Progenitor cell of endocrine pancreas (in vitro differentiated cells): Measurements from ENCODE around the gene ARSB. TPM values are rescaled to one million over a fixed set of nuclear protein-coding genes. Genes with fewer than 3 reads are reported as not detected.
A peak's percentile ranks its signal among the peaks of the same experiment; 100 is the strongest.

ENCODE experiments used
- DNase-seq: peaks from one replicate; pipeline ENCODE4 v3.0.0; 2021; ENCODE audit warnings: low spot score; ENCODE audit not compliant: unreplicated experiment
- H3K27ac Mint-ChIP-seq: 2 replicates; pipeline ENCODE4 v1.8.0; 2021; ENCODE audit warnings: mild to moderate bottlenecking, moderate library complexity, mixed read lengths
- H3K27me3 Mint-ChIP-seq: 2 replicates; pipeline ENCODE4 v1.8.0; 2021; ENCODE audit warnings: mixed read lengths
- H3K36me3 Mint-ChIP-seq: 2 replicates; pipeline ENCODE4 v1.8.0; 2022; ENCODE audit warnings: mixed read lengths; ENCODE audit not compliant: insufficient read depth
- H3K4me1 Mint-ChIP-seq: 2 replicates; pipeline ENCODE4 v1.8.0; 2021; ENCODE audit warnings: low read depth, mixed read lengths
- H3K4me3 Mint-ChIP-seq: 2 replicates; pipeline ENCODE4 v1.8.0; 2021; ENCODE audit warnings: low read depth, mild to moderate bottlenecking, moderate library complexity, mixed read lengths
- H3K9me3 Mint-ChIP-seq: 2 replicates; pipeline ENCODE4 v1.8.0; 2021; ENCODE audit warnings: low read depth, mixed read lengths
- total RNA-seq: library from RNA; stranded (reverse); gene quantifications from 2 replicates; pipeline ENCODE4 v1.2.1, GENCODE V29; 2021
- TF ChIP-seq, protein P1 (sequence below): fragments of 200-600 bp; sonication (generic); IDR thresholded peaks from one replicate; pipeline ENCODE4 v1.5.0; 2021; ENCODE audit warnings: antibody characterized with exemption, mild to moderate bottlenecking; ENCODE audit not compliant: unreplicated experiment

Gene ARSB
- total RNA-seq, 1 donor from 2014 or later = 17.7 TPM

DNA sequence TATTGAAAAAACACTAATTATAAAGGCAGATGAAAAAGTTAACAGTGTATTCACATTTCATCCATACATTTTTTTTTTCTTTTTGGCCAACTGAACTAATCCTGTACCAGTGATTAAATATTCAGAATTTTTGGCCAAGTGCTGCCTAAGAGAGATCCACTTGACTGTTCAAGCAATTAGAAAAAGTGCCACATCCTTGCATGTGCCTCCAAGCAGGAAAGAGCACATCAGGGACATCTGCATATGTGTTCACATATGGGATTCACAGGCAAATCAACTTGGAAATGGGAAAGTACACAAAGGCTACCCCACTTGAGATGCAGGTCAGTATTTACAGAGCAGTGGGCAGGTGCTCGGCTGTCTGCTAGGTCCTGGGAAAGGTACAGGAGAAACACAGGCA is 173.2 kb downstream of the ARSB start:
- no peak for DNase-seq
- H3K36me3 Mint-ChIP-seq = no peaks in the 10 kb centered on the region
- no peaks in the 10 kb centered on the region for H3K9me3 Mint-ChIP-seq
- H3K27ac Mint-ChIP-seq = no peak overlapping the region
- TF ChIP-seq, protein P1, sequence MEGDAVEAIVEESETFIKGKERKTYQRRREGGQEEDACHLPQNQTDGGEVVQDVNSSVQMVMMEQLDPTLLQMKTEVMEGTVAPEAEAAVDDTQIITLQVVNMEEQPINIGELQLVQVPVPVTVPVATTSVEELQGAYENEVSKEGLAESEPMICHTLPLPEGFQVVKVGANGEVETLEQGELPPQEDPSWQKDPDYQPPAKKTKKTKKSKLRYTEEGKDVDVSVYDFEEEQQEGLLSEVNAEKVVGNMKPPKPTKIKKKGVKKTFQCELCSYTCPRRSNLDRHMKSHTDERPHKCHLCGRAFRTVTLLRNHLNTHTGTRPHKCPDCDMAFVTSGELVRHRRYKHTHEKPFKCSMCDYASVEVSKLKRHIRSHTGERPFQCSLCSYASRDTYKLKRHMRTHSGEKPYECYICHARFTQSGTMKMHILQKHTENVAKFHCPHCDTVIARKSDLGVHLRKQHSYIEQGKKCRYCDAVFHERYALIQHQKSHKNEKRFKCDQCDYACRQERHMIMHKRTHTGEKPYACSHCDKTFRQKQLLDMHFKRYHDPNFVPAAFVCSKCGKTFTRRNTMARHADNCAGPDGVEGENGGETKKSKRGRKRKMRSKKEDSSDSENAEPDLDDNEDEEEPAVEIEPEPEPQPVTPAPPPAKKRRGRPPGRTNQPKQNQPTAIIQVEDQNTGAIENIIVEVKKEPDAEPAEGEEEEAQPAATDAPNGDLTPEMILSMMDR = no peak
- no peak overlapping the region for H3K4me3 Mint-ChIP-seq
- peaks cover 4% of the 10 kb centered on the region for H3K4me1 Mint-ChIP-seq
- peaks cover 10% of the 10 kb centered on the region for H3K27me3 Mint-ChIP-seq

DNA sequence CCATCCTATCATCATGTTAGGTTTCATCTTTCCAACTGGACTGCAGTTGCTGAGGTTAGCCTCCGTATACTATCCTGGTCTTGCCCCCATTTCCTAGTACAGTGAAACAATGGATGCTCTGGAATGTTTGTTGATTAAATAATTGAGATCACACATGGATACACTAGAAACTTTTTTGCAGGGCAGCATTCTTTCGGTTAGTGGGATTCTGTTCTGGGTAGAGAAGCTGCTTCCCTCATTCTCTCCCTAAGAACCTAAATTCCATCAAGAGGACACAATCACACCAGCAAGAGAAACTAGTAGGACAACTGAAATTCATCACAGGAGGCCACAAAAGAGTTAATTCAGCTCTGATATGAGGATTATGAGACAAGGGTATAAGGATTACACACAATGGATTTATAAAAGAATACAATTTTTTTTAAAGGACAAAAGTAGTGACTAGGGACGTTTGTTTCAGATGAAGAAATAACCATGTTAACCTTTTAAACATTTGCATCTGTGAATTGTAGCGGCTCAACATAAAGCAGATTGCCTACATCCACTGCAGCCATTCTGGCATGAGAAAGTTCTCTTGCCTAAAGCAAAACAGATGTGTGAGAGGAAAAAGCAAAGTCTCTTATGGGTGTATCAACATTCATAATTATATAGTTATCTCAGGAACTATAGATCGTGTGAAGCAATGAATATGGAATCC is 173.8 kb downstream of the ARSB start:
- H3K9me3 Mint-ChIP-seq = no peaks in the 10 kb centered on the region
- peaks cover 4% of the 10 kb centered on the region for H3K4me1 Mint-ChIP-seq
- TF ChIP-seq, protein P1 = no peak
- H3K36me3 Mint-ChIP-seq = no peaks in the 10 kb centered on the region
- no peak for DNase-seq
- peaks cover 12% of the 10 kb centered on the region for H3K27me3 Mint-ChIP-seq
- H3K27ac Mint-ChIP-seq = no peak overlapping the region
- H3K4me3 Mint-ChIP-seq = no peak overlapping the region

DNA sequence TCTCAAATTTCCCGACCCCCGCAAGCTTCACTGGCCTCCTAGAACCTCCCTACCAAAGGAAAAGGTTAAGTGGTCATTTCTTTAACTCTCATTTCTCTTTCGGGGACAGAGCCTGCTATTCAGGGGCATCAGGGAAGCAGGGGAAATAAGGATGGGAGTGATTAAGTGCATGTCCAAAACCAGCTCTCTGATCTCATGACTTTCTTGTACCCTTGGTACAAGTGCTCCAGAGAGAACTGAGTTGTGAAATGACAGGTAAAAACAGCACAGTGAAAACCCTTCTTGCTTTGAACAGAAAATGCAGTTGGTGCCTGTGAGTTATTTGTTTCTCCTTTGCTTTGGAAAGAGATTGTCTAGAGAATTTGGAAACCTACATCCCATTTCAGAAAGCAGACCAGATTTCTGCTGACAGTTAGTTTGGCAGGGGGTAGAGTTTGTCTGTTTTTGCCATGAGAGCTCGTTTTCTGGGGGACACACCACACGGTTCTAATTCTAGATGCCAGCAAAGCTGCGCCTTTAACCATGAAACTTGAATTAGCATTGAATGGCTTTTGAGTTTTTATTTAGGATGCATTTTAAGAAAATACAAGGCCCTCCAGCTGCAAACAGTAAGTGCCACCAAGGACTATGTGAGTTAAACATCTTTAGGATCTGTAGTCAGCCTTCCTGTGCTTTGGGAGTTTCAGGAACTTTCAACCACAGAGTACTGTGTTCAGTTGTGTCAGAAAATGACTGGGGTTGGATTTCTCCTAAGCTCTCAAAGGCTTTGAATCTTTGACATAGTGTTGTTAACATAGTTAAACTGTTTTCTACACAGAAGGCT is 174.8 kb downstream of the ARSB start:
- no peak for DNase-seq
- peaks cover 12% of the 10 kb centered on the region for H3K27me3 Mint-ChIP-seq
- peaks cover 4% of the 10 kb centered on the region for H3K4me1 Mint-ChIP-seq
- H3K9me3 Mint-ChIP-seq = no peaks in the 10 kb centered on the region
- H3K27ac Mint-ChIP-seq = no peak overlapping the region
- TF ChIP-seq, protein P1 = no peak
- no peak overlapping the region for H3K4me3 Mint-ChIP-seq
- H3K36me3 Mint-ChIP-seq = no peaks in the 10 kb centered on the region

DNA sequence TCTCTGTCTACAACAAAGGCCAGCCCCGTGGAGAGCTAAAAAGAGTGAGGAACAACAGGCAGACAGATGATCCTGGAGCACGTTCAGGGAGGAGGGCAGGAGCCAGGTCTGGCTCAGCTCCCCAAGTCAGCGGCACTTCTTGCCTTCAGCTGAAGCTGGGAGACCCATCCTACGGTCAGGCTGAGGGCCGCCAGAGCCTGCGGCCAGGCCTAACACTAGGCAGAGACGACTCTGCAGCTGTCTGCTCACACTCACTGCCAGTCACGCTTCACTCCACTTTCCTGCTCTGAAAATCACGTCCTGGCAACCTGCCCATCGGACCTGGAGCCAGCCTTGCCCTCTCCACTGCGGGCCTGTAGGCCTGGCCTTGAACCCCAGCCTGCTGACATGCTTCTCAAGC is 175.7 kb downstream of the ARSB start:
- H3K27ac Mint-ChIP-seq = no peak overlapping the region
- TF ChIP-seq, protein P1 = no peak
- H3K9me3 Mint-ChIP-seq = no peaks in the 10 kb centered on the region
- DNase-seq = no peak
- no peak overlapping the region for H3K4me3 Mint-ChIP-seq
- peaks cover 4% of the 10 kb centered on the region for H3K4me1 Mint-ChIP-seq
- H3K27me3 Mint-ChIP-seq = peaks cover 12% of the 10 kb centered on the region
- H3K36me3 Mint-ChIP-seq = no peaks in the 10 kb centered on the region

DNA sequence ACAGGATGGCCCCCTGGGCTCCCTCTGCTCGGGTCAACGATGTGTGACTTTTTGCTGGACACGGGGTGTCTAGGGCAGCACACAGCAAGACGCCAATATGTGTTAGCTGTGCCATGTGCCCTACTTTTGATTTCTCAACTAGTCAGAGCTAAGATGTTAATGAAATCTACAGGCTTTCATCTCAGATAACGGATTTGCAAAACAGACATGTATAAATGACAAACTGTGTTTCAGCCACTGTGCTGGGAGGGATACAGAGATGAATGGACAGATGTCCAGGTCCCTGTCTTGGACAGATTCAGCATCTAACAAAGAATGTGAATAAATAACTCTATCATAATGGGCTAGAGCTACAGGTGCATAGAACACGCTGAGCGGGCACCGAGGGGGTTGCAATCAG is 176.3 kb downstream of the ARSB start:
- TF ChIP-seq, protein P1 = no peak
- Mint-ChIP-seq H3K4me1 (peaks cover 4% of the 10 kb centered on the region), H3K27me3 (peaks cover 12% of the 10 kb centered on the region), H3K27ac (peak overlapping the region; percentile 41), H3K4me3 (no peak overlapping the region), H3K36me3 (no peaks in the 10 kb centered on the region), H3K9me3 (no peaks in the 10 kb centered on the region)
- no peak for DNase-seq
